ENCODE results near the gene PTPRQ. TPM values are rescaled to one million over a fixed set of nuclear protein-coding genes. Genes with fewer than 3 reads are reported as not detected.
A peak's percentile ranks its signal among the peaks of the same experiment; 100 is the strongest.

The PTPRQ gene
- total RNA-seq, 4 donors from 2014 or later, result 8.8 to 23.1 (median 11.2) TPM

GRCh38 chr12:80551897-80552296, 107.9 kb downstream of the PTPRQ start:
- Histone ChIP-seq H3K4me1 (no peaks in the 10 kb centered on the region), H3K9me3 (no peaks in the 10 kb centered on the region), H3K27me3 (no peaks in the 10 kb centered on the region), H3K4me3 (replicated peaks in 1 of 3) (no peak overlapping the region), H3K36me3 (no peaks in the 10 kb centered on the region), H3K27ac (no peak overlapping the region)
- 13 to 30% methylated on average over 1 of the region's 1 CpG for WGBS, 2 donors
- no peak for TF ChIP-seq POLR2A (IDR thresholded peaks at IDR 0.05)
- no peak for TF ChIP-seq CTCF (IDR thresholded peaks at IDR 0.05)
- intact Hi-C loops (cut with DNase I), result no loop called here
- DNase-seq, result peak in 1 of 2 donors; percentile 8

- no peak for TF ChIP-seq CTCF (IDR thresholded peaks at IDR 0.05)
- no peak for TF ChIP-seq POLR2A (IDR thresholded peaks at IDR 0.05)
- no peak for DNase-seq
- WGBS, 2 donors, result 83 to 86% methylated on average over 3 of the region's 3 CpGs
- Histone ChIP-seq H3K4me1 (no peaks in the 10 kb centered on the region), H3K4me3 (replicated peaks in 1 of 3) (no peak overlapping the region), H3K27ac (no peak overlapping the region), H3K9me3 (no peaks in the 10 kb centered on the region), H3K27me3 (no peaks in the 10 kb centered on the region), H3K36me3 (no peaks in the 10 kb centered on the region)
- intact Hi-C loops (cut with DNase I), result no loop called here
Observed at GRCh38 chr12:80553316-80553715, 109.3 kb downstream of the PTPRQ start.

GRCh38 chr12:80556566-80556965, 112.5 kb downstream of the PTPRQ start:
- 70 to 77% methylated on average over 1 of the region's 1 CpG for WGBS, 2 donors
- TF ChIP-seq CTCF (IDR thresholded peaks at IDR 0.05) (no peak), POLR2A (IDR thresholded peaks at IDR 0.05) (no peak)
- H3K36me3 ChIP-seq, result no peaks in the 10 kb centered on the region
- no peaks in the 10 kb centered on the region for H3K27me3 ChIP-seq
- no peaks in the 10 kb centered on the region for H3K4me1 ChIP-seq
- H3K27ac ChIP-seq, result no peak overlapping the region
- no peak overlapping the region for H3K4me3 ChIP-seq (replicated peaks in 1 of 3)
- H3K9me3 ChIP-seq, result no peaks in the 10 kb centered on the region
- DNase-seq, result no peak
- intact Hi-C loops (cut with DNase I), result no loop called here

GRCh38 chr12:80559766-80560165, 115.7 kb downstream of the PTPRQ start:
- WGBS, 2 donors, result 66 to 82% methylated on average over 1 of the region's 1 CpG
- no peak for DNase-seq
- Histone ChIP-seq H3K9me3 (no peaks in the 10 kb centered on the region), H3K4me3 (replicated peaks in 1 of 3) (no peak overlapping the region), H3K36me3 (no peaks in the 10 kb centered on the region), H3K27me3 (no peaks in the 10 kb centered on the region), H3K4me1 (no peaks in the 10 kb centered on the region), H3K27ac (no peak overlapping the region)
- no peak for TF ChIP-seq POLR2A (IDR thresholded peaks at IDR 0.05)
- no peak for TF ChIP-seq CTCF (IDR thresholded peaks at IDR 0.05)
- intact Hi-C loops (cut with DNase I), result no loop called here

- intact Hi-C loops (cut with DNase I), result no loop called here
- Histone ChIP-seq H3K4me1 (no peaks in the 10 kb centered on the region), H3K27me3 (no peaks in the 10 kb centered on the region), H3K9me3 (no peaks in the 10 kb centered on the region), H3K27ac (no peak overlapping the region), H3K4me3 (replicated peaks in 1 of 3) (no peak overlapping the region), H3K36me3 (no peaks in the 10 kb centered on the region)
- DNase-seq, result no peak
- 58 to 71% methylated on average over 2 of the region's 2 CpGs for WGBS, 2 donors
- TF ChIP-seq CTCF (IDR thresholded peaks at IDR 0.05), result no peak
Observed at GRCh38 chr12:80565271-80565670, 121.2 kb downstream of the PTPRQ start.
